GM10847 (cell line): ENCODE data around the gene KHDRBS1.

ENCODE experiments used
- POLR2A ChIP-seq: IDR thresholded peaks from 2 replicates; pipeline ENCODE4 v1.6.1; 2011; ENCODE audit not compliant: insufficient read length; ENCODE audit errors: extremely low read depth

Gene KHDRBS1

DNA sequence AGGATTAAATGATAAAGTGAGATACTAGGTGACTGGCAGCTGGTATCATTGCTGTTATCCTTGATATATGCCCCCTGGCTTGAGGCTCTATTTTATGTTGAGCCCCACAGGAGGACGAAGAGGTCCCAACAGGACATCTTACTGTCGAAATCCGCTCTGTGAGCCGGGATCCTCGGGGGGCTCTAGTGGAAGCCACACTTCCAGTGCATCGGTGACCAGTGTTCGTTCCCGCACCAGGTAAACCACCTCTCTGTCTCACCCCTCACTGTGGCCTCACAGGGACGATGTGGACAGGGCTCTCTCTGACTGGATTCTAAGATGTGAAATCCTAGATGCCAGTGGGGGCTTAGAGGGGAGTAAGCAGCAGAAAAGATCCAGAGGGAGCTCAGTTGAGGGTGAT, 61.2 kb downstream of the KHDRBS1 start:
- TF ChIP-seq POLR2A: no peak

DNA sequence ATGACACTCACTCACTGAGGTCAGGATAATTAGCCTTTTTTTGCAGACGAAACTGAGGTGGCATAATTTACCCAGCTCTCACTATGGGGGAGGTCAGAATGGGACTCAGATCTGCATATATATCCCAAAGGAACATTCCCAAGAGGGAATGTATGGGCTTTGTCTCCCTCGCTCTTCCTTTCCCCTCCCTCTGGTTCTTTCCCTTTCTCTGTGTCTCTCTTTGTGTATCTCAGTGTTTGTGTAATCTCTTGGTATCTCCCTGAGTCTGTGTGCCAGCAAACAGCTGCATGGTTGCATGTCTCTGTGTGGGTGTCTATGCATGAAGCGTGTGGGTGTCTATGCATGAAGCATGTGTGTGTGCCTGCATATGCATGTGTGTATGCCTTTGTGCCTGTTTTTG, 63.8 kb downstream of the KHDRBS1 start:
- TF ChIP-seq POLR2A: no peak

DNA sequence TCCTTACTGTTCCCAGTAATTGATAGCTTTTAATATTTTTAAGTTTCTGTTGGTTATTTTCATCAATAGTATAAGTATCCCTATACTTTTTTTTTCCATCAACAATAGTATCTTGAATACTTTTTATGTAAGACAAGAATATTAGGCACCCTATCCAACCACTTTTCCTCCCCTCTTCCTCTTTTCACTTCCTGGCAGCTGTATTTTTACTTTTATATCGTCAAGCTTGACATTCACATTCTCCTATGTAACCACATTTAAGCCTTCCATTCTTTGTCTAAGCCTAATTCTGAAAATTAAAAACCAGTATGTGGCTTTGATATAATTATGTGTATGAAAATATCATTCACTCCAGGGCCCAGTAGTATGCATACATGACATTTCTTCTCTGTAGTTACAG, 68.4 kb downstream of the KHDRBS1 start:
- no peak for TF ChIP-seq POLR2A

DNA sequence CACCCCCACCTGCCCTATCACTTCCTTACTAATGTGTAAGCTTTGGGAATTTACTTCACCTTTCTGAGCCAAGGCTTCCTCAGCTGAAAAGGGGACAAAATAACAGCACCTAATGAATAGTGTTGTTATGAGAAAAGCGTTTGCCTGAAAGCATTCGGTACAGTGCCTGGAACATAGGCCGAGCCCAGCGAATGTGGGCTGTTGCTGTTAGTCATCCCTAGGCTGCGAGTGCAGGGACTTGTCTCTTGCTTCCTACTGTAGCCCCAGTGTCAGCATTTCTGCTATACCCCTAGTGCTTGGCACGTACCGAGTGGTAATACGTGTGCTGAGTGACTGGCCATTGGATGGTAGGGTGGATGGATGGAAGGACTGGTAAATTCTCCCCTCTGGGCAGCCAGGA, 77.5 kb downstream of the KHDRBS1 start:
- no peak for TF ChIP-seq POLR2A

DNA sequence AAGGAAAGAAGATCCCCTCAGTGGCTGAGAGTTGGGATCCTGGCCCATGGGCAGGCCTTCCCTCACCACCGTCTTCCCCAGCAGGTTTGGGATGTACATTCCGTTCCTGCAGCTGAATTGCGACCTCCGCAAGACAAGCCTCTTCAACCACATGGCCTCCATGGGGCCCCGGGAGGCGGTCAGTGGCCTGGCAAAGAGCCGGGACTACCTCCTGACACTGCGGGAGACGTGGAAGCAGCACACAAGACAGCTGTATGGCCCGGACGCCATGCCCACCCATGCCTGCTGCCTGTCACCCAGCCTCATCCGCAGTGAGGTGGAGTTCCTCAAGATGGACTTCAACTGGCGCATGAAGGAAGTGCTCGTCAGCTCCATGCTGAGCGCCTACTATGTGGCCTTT, 77.9 kb downstream of the KHDRBS1 start:
- no peak for TF ChIP-seq POLR2A
